GM06990 (cell line): ENCODE results near the gene PRMT1.

Experiments used
- DNase-seq: peaks from one replicate; pipeline ENCODE4 v3.0.0-alpha.2; 2011; ENCODE audit not compliant: insufficient read length; ENCODE audit errors: extremely low read depth
- H3K27me3 ChIP-seq: replicated peaks from 2 replicates; pipeline ENCODE4 v1.6.0; 2011; ENCODE audit warnings: low read length; ENCODE audit not compliant: control insufficient read depth, insufficient read depth
- H3K36me3 ChIP-seq: 2 replicates; pipeline ENCODE4 v1.5.1; 2011; ENCODE audit warnings: low read length; ENCODE audit not compliant: control insufficient read depth, insufficient read depth
- H3K4me3 ChIP-seq: replicated peaks from 2 replicates; pipeline ENCODE4 v1.5.1; 2011; ENCODE audit warnings: low read depth, mild to moderate bottlenecking, control low read depth, low read length
- CTCF ChIP-seq: IDR thresholded peaks from 2 replicates; pipeline ENCODE4 v1.5.1; 2011; ENCODE audit warnings: low read length, control low read depth, mild to moderate bottlenecking, inconsistent platforms; ENCODE audit not compliant: insufficient read depth, poor library complexity, severe bottlenecking

Gene PRMT1

DNA sequence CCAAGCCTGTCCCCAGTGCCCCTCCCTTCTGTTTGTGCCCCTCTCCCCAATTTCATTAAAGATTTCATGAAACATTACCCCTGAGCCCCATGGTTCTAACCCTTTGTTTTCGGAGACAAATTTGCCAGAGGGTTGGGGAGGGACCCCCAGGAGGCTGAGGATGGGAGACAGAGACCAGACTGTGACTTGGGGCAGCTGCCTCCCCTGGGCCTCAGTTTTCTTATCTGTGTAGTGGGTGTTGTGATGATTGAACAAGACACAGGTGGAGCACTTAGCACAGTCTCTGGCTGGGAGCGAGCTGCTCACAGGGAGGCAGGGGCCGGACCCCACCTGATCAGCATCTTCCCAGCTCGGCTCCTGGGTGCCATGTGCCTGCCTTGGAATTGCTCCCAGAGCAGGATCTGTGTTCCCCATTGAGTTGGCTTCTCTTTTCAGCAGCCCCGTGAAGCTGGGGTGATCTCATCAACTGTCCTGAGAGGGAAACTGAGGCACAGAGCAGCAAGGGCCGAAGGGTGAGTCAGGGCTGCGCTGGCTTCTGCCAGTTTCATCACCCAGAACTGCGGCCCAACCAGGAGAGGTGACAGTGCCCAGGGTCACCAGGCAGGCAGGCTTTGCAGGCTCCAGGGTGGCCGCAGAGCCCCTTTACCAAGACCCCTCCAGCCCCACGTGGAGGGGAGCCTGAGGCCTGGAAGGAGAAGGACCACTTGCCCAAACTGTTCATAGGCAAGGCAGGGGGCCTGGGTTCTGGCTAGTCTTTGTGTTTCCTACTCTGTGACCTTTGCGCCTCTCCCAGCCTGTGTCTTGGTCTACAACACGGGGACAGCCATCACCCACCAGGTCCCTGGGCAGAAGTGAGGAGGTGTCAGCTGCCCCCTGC, 18.3 kb upstream of the PRMT1 start:
- Histone ChIP-seq H3K36me3 (peaks cover 67% of the 10 kb centered on the region), H3K4me3 (no peak overlapping the region), H3K27me3 (no peaks in the 10 kb centered on the region)
- DNase-seq, result no peak
- no peak for TF ChIP-seq CTCF

- peaks cover 59% of the 10 kb centered on the region for H3K36me3 ChIP-seq
- H3K27me3 ChIP-seq, result no peaks in the 10 kb centered on the region
- no peak overlapping the region for H3K4me3 ChIP-seq
- no peak for DNase-seq
- no peak for TF ChIP-seq CTCF
Measured at GRCh38 chr19:49660338-49660961, 16.6 kb upstream of the PRMT1 start.

GRCh38 chr19:49662011-49662410, 15.1 kb upstream of the PRMT1 start:
- no peak for DNase-seq
- H3K36me3 ChIP-seq, result peaks cover 51% of the 10 kb centered on the region
- no peak for TF ChIP-seq CTCF
- H3K4me3 ChIP-seq, result no peak overlapping the region
- no peaks in the 10 kb centered on the region for H3K27me3 ChIP-seq

GRCh38 chr19:49663224-49663623, 13.8 kb upstream of the PRMT1 start:
- H3K27me3 ChIP-seq, result no peaks in the 10 kb centered on the region
- peak overlapping the region; percentile 25 for H3K4me3 ChIP-seq
- no peak for TF ChIP-seq CTCF
- peaks cover 43% of the 10 kb centered on the region for H3K36me3 ChIP-seq
- DNase-seq, result no peak

DNA sequence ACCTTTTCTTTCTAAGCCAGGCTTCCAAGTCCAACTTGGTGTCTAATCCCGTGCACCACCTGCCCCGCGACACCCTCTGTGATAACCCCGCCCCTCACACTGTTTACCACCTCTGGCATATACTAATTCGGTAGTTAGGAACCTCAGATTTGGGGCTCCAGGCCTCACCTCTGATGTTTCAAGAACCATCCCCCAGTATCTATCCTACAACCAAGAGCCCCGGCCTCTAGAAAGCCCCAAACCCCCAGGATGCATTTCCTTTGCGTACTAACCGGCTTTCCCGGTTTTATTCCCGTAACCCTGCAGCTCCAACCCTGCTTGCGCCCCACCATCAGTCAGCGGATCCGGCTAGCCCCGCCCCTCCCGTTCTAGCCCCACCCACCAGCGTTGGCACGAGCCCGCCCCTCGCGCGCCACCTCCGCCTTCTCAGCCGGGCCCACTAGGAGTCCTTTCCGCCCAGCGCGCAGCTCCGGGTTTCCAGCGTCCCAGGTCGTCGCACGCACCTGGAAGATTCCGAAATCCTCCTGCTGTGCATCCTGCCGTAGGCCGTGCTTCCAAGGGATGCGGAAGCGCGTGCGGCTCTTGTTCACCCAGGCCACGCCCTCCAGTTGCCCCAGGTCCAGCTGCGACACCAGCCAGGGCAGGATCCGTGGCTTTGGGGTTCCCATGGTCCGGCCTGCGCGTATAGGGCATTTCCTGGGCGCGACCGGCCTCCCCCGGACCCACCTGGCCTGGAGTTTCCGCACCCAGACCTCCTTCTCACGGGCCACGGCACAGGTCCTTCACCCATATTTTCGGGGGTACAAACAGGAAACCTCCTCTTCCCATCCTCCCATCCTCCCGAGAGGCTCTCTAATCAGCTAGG, 12.7 kb upstream of the PRMT1 start:
- no peaks in the 10 kb centered on the region for H3K27me3 ChIP-seq
- peaks cover 34% of the 10 kb centered on the region for H3K36me3 ChIP-seq
- peak overlapping the region; percentile 72 for H3K4me3 ChIP-seq
- peak; percentile 5 for TF ChIP-seq CTCF
- peak; percentile 84 for DNase-seq
